ENCODE measurements around the gene GCKR. TPM values are rescaled to one million over a fixed set of nuclear protein-coding genes. Genes with fewer than 3 reads are reported as not detected.

Gene GCKR
- total and polyA plus RNA-seq, 2 of the 13 experiments (the other 11 are each of a cell fraction or from before 2014, with no cell fraction given) = 15.2 to 48.3 TPM

- no peak for TF ChIP-seq ZBTB40 (IDR thresholded peaks at IDR 0.05)
- TF ChIP-seq ZBTB40 (CRISPR knock-in tag; IDR thresholded peaks at IDR 0.05) = no peak
- no peak for TF ChIP-seq ZSCAN25 (CRISPR knock-in tag; IDR thresholded peaks at IDR 0.05)
- TF ChIP-seq ZNF367 (CRISPR knock-in tag; IDR thresholded peaks at IDR 0.05; ENCODE audit: borderline replicate concordance) = no peak
- TF ChIP-seq REXO4 (CRISPR knock-in tag; IDR thresholded peaks at IDR 0.05; ENCODE audit: borderline replicate concordance) = no peak
- TF ChIP-seq ZNF343 (CRISPR knock-in tag; IDR thresholded peaks at IDR 0.05) = no peak
- TF ChIP-seq MTA1 (CRISPR knock-in tag; IDR thresholded peaks at IDR 0.05; ENCODE audit: borderline replicate concordance) = no peak
- TF ChIP-seq ZFAT (CRISPR knock-in tag; conservative IDR thresholded peaks at IDR 0.05) = no peak
- no peak for TF ChIP-seq ZSCAN31 (CRISPR knock-in tag; IDR thresholded peaks at IDR 0.05; ENCODE audit: low read depth)
- no peak for TF ChIP-seq SATB2 (CRISPR knock-in tag; IDR thresholded peaks at IDR 0.05)
- TF ChIP-seq ZEB1 (IDR thresholded peaks at IDR 0.05; ENCODE audit: insufficient replicate concordance, low read depth) = no peak
- TF ChIP-seq HNF1B (CRISPR knock-in tag; IDR thresholded peaks at IDR 0.05) = no peak
- TF ChIP-seq ZNF816 (CRISPR knock-in tag; IDR thresholded peaks at IDR 0.05; ENCODE audit: borderline replicate concordance) = no peak
- TF ChIP-seq ZNF510 (CRISPR knock-in tag; IDR thresholded peaks at IDR 0.05; ENCODE audit: low read depth) = no peak
- TF ChIP-seq NONO (IDR thresholded peaks at IDR 0.05) = no peak
- TF ChIP-seq NONO (CRISPR knock-in tag; conservative IDR thresholded peaks at IDR 0.05) = no peak
Observed at GRCh38 chr2:27506587-27506986, 9.9 kb downstream of the GCKR start (continued).

Data from HepG2 (cell line).